SU-DHL-6 (cell line): ENCODE results near the gene ARF3.
A peak's percentile ranks its signal among the peaks of the same experiment; 100 is the strongest.

ENCODE experiments used
- CTCF ChIP-seq: fragments of 200-600 bp; sonication (generic); IDR thresholded peaks from one replicate; pipeline ENCODE4 v1.5.1; 2017; ENCODE audit warnings: antibody characterized with exemption, mild to moderate bottlenecking, low read length, moderate library complexity; ENCODE audit not compliant: insufficient read depth, poor library complexity, severe bottlenecking
- EZH2phosphoT487 ChIP-seq: fragments of 200-600 bp; sonication (generic), shearing (Covaris generic); conservative IDR thresholded peaks from 2 replicates; pipeline ENCODE4 v1.6.1; 2018; ENCODE audit warnings: mild to moderate bottlenecking, antibody characterized with exemption, low read length, moderate library complexity, mixed read lengths

DNA sequence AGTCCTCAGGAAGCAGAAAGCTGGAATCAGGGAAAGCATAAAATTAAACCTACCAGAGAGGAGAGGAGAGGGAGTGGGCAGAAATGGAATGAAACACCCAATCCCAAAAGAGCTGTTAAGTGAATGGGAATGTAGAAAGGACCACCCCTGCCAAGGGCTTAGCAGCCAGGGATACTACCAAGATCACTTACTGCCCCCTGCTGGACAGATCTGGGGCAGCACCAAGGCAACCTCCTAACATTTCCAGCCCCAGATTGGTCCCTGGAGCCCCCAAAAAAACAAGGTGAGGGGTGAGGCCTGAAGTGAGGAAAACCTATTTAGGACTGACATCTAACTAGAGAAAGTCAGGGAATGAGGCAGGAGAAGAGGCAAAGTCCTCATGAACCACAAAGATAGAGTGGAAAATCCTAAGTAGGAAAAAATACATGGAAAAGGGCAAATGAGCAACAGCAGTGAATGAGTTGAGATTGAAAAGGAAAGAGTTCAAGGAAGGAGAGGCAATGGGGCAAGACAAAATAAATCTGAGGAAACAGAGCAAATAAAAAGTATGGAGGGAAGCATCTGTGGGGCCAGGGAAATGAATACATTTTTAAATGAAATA, 20.8 kb downstream of the ARF3 start:
- peak; percentile 97 for TF ChIP-seq CTCF
- no peak for TF ChIP-seq EZH2phosphoT487
